Gastroesophageal sphincter (tissue), 3 donors: ENCODE measurements around the gene ANAPC15.

Source experiments
- EP300 ChIP-seq: sonication (generic); formaldehyde crosslinking; IDR thresholded peaks from one replicate; pipeline ENCODE4 v1.6.1; 2017; ENCODE audit warnings: antibody characterized with exemption, mild to moderate bottlenecking
- POLR2A ChIP-seq, 2 donors: fragments of 450-650 bp; IDR thresholded peaks; one replicate each; pipeline ENCODE4 v1.6.1; 2017; ENCODE audit warnings: antibody characterized with exemption in 2 of 2, mild to moderate bottlenecking in 2 of 2, moderate library complexity in 1 of 2
- POLR2AphosphoS5 ChIP-seq: sonication (generic); formaldehyde crosslinking; IDR thresholded peaks from one replicate; pipeline ENCODE4 v1.6.1; 2017; ENCODE audit warnings: antibody characterized with exemption
- TF ChIP-seq, protein P1 (sequence below), 4 experiments: fragments of 200-600 bp in 2 of 4; fragments of 450-650 bp in 2 of 4; sonication (generic) in 1 of 4; IDR thresholded peaks; one replicate each; pipeline ENCODE4 v1.5.1; 2017 to 2019; ENCODE audit warnings: antibody characterized with exemption in 4 of 4, mild to moderate bottlenecking in 2 of 4, moderate library complexity in 2 of 4

DNA sequence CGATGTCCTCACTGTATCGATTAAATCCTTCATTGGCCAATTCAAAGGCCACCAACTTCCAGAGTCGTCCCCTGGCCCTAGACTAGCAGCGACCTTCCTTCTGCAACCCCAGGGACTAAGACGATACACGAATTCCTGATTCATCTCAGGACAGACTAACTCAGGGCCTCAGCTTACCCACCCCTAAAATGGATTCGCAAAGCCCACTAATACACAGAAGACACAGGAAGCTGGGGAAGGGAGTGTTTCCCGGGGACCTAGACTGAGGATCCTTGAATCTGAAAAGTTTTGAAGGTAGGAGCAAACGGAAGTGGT is 9.9 kb downstream of the ANAPC15 start:
- TF ChIP-seq EP300 (no peak), POLR2A (IDR thresholded peaks at IDR 0.05) (no peak), POLR2AphosphoS5 (no peak)
- TF ChIP-seq, protein P1, sequence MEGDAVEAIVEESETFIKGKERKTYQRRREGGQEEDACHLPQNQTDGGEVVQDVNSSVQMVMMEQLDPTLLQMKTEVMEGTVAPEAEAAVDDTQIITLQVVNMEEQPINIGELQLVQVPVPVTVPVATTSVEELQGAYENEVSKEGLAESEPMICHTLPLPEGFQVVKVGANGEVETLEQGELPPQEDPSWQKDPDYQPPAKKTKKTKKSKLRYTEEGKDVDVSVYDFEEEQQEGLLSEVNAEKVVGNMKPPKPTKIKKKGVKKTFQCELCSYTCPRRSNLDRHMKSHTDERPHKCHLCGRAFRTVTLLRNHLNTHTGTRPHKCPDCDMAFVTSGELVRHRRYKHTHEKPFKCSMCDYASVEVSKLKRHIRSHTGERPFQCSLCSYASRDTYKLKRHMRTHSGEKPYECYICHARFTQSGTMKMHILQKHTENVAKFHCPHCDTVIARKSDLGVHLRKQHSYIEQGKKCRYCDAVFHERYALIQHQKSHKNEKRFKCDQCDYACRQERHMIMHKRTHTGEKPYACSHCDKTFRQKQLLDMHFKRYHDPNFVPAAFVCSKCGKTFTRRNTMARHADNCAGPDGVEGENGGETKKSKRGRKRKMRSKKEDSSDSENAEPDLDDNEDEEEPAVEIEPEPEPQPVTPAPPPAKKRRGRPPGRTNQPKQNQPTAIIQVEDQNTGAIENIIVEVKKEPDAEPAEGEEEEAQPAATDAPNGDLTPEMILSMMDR (IDR thresholded peaks at IDR 0.05) = no peak
